ENCODE measurements around the gene MINDY4.
A peak's percentile ranks its signal among the peaks of the same experiment; 100 is the strongest.

MINDY4 gene

DNA sequence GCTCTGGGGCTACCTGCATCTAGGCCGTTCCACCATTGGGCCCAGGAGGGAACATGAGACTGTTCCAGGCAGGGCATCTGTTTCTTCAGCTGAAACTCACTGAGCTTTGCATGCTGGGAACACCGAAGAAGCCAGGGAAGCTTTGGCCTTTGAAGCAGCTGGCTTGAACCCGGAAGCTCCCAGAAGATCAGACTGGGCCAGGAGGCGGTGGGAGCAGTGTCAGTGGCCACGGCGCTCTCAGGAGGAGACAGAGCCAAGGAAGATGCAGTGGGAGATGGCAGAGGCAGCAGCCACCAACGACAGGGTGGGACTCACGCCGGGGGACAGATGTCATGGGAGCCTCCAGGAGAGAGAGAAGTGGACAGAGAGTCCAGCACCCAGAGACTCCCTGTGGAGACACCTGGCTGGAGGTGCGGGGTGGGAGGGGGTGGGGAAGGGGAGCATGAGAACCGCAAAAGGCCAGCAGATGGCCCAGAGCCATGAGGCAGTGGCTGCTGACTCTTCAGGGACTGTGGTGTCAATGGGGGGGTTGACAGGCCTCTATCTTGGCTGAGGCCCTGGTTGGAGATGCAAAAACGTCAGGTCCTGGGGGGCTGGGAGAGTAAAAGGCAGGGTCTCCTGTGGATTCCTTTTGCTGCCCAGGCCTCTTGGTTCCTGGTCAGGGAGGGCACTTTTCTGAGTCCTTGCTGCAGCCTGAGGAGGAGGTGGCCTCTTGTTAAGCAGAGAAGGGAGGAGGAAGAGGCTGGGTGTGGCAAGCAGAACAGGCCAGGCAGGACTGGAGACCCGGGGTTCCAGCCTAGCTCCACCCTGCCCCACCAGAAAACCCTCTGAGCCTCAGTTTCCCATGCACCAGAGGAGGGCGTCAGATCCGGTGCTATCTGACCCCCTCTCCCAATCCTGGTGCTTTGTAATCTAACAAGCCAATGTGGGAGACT, 134.1 kb downstream of the MINDY4 start:
- DNase-seq: no peak

DNA sequence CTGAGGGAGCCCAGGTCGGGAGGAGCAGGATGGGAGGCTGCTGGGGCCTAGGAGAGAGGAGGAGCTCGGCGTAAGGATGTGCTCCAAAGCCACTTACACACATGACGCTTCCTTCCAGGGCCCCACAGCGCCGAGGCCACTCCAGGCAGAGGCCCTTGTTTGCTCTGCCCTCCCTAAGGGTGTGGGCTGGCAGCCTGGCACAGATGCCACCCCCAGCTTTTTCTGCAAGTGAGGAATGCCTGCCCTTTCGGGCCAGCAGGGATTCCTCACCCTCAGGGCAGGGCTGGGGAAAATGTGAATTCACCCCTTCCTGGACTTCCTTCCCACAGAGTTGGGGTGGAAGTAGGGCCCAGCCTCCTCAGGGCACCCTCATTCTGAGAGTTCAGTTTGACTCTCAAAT, 134.8 kb downstream of the MINDY4 start:
- no peak for DNase-seq

DNA sequence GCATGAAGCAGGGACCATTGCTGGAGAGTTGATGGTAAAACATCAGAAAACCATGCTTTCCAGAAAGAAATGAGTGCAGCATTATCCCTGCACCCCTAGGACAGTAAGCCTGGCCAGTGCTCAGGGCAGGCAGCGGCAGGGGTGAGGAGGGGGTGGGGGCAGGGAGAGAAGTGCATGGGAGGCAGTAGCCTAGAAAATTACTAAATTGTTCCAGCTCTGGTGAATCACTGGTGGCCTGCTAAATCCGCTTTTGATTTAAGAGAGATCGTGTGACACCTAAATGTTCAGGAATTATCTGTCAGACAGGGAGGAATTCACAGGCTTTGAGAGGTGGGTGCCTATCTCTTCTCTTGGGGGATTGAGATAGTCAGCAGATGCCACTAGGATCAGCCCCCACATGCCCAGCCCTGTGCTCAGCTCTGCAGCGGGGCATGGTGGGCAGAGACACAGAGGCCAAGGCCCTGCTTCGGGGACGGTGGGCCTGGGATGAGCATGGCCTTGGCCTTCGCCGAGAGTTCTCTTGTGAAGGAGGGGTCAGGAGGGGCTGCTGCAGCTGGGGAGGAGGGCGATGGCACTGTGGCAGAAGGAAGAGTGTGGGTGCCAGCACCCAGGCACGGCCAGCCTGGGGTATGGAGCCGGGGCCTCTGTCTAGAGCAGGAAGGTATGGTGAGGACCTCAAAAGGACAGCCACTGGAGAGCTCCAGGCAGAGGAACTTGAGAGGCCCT, 135.5 kb downstream of the MINDY4 start:
- no peak for DNase-seq

DNA sequence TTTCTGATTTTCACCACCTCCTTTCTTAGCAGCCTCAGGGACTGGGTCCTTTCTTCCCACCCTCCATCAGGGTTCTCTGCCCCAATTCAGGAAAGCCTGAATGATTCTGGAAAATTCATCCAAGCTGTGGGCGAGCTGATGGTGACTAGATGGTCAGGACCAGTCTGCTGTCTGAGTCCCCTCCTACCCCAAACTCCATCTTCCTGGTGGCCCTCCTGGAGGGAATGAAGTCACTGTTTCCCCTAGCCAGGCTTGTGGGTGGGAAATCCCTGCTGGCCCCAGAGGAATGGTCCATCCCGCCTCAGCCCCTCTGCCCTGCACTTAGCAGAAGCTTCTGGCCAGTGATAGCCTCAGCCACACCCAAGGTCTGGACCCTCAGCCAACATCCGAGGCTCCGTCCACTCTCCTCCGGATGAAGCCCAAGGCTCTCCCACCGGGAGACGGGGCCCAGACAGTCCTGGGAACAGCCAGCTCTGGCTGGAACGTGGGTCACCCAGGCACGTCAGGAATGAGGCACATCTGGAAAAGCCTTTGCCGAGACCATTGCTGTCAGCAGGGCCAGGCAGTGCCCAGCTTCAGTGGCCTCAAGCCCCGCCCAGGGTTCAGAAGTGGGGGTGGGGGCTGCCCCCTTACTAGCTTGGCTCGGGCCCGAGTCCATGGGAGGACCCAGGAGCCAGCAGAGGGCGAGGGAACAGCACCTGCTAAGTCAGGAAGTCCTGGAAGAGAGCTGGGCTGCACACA, 136.5 kb downstream of the MINDY4 start:
- DNase-seq: no peak

DNA sequence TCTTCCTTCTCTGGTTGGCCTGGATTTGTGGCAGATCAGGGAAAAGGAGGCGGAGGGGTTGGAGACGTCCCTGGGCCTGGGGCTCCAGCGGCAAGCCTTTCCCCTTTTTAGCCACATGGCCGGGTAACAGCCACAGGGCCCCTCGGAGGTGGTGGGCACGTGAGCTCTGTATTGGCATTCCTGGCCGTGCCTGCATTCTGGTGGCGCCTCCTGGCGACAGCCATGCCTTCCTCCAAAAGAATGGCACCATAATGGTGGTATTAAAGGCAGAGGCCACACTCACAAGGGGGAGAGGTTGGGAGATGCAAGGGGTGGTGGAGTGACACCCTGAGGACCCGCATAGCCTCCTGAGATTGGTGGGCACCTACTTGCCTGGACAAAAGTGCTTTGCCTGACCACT, 137.5 kb downstream of the MINDY4 start:
- no peak for DNase-seq

DNA sequence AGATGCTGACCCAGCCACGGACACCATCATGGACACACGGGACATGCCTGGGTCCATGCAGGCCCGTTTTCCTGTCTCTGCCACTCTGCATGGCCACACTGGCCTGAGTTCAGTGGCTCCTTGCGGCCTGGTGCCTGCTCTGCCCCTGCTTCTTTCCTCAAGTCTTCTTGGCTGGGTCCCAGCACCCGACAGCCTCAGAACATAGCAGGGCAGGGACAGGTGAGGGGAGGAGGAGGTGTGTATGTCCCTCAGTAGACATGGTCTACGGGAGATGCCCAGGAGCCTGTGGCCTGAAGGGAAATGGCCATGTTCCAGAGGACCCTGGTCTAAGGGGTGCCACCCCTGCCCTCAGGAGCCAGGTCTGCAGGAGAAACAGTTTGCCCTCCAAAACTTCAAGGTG, 138.2 kb downstream of the MINDY4 start:
- DNase-seq: no peak

DNA sequence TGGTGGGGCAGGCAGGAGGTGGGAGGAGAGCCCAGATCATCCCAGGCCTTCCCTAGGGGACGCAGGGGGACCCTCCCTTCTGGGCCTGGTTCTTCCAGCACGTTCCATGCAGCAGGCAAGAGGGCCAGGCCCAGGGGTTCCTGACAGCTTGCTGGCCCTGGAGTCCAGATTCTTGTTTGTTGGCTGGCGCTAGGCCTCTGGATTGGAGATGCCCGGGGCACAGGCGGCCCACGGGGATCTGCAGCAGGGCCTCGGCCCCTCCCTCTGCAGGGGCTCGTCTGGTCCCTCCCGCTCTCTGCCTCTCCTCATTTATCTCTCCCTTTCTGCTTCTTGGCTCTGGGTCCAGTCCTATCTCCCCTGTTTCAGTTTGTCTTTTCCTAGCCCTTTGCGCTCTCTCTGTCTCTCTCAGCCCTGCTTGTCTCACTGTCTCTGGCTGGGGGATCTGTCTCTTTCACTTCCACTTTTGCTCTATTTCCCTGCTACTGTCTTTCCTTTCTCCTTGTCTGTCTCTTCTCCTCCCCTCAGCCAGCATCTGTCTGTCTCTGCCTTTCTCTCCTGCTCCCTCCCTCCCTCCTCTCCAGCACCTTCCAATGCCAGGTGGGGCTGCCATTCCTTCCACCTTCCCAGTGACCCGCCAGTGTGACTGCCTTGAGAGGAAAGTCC, 139.3 kb downstream of the MINDY4 start:
- DNase-seq: no peak

DNA sequence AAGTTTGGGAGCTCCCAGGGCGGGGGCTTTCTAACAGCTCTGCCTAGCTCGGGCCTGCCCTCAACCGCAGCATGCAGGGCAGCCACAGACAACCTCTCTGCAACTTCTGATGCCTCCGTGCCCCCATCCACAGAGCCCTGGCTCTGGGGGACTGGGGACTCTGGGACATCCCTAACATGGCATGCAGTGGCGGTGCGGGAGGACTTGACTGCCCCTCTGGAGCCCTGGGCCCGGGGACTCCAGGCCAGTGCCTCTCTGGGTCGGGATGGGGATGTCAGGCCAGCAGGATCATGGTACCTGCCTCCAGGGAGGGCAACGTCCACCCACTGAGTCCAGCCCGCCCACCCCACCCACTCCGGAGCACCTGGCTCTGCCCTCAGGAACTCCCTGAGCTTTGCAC, 139.9 kb downstream of the MINDY4 start:
- no peak for DNase-seq

DNA sequence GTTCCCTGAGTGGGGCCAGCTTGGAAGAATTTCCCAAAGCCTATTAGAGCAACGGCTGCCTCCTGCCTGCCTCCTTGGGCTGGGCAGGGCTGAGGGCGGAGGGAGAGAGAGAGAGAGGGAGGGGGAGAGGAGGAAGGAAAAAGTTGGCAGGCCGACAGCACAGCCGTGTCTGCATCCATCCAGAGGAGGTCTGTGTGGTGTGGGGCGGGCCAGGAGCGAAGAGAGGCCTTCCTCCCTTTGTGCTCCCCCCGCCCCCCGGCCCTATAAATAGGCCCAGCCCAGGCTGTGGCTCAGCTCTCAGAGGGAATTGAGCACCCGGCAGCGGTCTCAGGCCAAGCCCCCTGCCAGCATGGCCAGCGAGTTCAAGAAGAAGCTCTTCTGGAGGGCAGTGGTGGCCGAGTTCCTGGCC, 140.3 kb downstream of the MINDY4 start, which contains the start of gene AQP1:
Gene AQP1 (plus strand): TSS at position 293 of the 409 bp plus-strand sequence. CDS start 57 bp downstream, at position 350.
- DNase-seq: peak; percentile 73

DNA sequence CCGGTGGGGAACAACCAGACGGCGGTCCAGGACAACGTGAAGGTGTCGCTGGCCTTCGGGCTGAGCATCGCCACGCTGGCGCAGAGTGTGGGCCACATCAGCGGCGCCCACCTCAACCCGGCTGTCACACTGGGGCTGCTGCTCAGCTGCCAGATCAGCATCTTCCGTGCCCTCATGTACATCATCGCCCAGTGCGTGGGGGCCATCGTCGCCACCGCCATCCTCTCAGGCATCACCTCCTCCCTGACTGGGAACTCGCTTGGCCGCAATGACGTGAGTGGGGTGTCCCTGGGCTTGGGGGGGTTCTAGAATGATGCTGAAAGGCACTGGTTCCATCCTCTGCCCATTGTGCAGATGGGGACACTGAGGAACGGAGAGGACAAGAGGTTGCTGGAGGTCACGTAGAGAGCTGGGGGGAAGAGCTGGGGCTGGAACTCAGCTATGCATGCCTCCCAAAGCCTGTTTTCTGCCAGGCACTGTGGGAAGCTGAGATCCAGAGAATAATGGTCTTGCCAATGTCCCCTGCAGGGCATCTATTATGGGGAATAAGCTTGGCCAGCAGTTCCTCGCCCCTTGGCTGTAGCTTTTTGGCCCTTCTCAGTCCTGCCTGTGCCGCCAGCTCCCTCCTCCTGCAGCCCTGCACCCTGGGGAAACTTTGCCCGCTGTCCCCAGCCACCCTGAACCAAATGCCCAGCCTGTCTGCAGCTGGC, 141.0 kb downstream of the MINDY4 start:
- DNase-seq: no peak

DNA sequence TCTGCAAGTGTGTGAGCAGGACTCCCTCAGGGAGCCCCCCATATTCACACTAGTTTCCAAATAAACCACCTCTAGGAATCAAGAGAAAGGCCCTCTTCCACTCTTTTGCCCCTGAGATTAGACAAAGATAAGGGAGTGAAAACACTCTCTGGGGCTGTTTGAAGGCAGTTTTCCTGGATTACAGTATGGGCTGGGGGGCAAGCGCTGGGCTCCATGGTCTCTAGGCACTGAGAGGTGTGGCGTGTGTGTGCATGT, 141.4 kb downstream of the MINDY4 start:
- no peak for DNase-seq

DNA sequence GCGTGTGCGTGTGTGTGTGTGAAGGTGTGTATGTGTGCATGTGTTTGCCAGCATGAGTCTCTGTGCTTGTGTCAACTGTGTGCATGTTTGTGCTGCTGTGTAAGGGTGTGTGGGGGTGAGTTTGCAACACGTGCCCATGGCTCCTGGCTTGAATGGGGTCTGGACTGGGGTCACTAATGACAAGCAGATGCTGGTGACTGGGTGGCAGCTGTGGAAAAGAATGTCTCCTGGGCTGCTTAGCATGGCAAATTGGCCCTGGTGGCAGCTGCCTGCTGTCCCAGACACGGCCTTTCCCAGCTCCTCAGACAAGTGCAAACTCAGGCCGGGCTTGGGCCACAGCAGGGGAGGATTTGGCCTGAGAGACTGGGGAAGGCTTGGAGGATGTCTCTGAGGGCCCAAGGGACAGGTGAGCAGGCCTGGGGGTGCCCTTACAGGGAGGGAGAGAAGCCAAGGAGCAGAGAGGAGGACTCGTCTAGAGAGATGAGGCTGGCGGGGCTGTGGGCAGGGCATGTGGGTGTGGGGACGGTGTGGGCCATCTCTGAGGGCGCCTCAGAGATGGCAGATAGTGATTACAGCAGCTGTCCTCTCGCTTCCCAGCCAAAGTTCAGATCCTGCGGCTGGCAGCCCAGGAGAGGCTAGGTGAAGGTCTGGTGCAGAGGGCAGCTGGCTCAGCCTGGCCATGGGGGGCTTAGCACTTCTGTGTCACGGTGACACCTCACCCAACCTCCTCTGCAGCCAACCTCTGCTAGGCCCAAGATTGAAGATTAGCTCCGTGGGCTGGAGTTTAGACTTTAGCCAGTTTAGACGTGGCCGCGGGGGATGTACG, 142.0 kb downstream of the MINDY4 start:
- no peak for DNase-seq

DNA sequence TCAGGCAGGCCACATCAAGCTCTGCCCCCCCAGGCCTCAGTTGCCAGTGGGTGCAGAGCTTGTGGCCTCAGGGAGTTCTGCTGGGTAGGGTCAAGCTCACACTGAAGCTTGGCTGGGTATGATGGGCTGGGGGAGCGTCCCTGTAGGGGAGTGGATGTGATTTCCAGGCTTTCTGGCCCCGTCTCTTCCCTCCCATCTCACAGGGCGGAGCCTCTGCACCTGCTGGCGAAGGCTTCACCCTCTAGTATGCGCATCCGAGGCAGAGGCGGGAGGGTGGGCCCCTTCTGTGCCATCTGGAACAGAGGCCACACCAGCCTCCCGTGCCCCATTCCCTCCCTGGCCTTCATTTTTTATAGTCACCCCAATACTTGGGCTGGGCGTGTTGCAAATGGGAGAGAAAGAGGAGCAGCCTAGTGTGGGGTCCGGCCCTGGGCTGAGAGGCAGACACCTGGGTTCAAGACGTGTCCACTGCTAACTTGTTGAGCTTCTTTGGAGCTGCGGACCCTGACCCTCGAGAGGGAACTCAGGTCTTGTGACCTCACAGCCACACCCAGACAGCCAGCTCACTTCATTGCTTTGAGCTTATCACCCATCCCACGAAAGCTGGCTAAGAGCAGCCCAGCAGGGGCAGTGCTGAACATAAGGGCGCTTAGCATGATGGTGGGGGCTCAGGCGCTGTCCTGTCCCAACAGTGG, 142.8 kb downstream of the MINDY4 start:
- no peak for DNase-seq

DNA sequence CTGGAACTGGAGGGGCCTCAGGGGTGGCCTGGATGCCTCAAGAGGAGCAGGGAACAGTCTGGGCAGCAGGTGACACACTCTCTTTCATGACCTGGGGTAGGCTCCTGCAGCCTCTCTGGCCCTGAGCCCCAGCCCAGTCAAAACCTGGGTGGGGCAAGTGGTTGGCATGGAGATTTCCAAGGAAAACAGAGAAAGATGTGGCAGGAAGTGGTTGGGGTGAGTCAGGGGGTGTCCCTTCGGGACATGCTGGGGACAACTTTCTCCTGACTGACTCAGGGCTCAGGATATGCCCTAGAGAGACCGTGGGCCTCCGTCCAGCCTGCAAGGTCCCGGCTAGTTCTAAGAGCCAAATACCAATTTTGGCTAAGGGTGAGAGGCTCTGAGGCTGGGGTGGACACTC, 143.4 kb downstream of the MINDY4 start:
- no peak for DNase-seq

DNA sequence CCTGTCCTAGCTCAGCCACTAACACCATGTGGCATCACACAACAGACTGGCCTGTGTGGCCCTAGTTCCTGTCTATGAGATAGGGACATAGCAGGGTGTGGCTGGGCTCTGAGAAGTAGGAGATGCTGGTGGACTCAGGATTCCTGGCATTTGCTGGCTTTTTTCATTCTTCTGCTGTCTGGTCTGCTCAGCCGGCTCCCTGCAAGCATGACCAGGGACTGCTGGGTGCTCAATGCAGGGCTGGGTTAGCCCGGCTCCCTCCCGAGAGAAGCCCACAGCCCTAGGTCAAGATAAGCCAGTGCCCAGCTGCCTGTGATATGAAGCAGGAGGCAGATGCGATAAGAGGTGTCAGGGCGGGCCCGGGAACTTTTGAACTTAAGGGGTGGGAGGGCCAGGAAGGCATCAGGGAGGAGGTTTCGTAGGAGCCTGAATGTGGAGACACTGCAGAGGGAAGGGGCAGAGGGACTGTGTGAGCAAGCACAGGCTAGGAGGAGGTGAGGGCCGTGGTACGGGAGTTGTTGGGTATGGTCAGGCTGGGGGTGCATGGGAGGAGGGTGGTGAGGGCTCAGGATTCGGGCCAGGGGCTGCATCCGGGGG, 143.9 kb downstream of the MINDY4 start:
- no peak for DNase-seq

DNA sequence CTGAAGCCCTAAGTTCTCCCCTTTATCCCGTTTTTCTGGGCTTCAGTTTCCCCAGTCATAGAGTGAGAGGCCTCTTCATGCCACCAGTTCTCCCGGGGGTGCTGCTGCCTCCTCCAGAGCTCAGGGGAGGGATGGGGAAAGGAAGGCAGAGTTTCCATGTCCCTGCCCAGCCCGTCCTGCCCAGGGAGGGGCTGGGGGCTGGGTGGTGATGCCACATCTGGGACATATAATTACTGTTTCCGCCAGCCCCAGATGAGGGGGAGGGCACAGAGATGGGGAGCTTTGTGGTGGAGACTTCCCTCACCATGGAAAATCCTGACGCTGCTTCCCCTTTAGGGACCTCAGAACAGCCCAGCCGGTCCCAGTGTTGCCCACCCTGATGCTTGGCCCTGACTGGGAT, 144.5 kb downstream of the MINDY4 start:
- DNase-seq: no peak

DNA sequence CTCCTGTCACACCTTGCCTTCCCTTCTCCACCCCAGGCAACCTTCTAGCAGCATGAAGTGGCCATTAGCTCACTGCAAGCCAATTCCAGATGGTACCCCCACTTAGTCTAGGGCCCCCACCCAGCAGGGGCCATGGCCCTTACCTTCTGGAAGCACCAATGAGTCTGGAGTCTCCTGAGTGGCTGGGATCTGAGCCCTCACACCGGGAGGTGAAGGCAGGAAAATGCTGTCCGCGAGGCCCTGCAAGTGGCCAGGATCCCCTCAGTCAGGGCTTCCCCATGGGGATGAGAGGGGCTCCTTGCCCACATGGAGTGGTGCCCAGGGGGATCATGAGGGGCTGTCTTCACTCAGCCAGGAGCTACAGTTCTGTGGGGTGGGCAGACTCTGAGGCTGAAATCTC, 145.0 kb downstream of the MINDY4 start:
- DNase-seq: no peak

DNA sequence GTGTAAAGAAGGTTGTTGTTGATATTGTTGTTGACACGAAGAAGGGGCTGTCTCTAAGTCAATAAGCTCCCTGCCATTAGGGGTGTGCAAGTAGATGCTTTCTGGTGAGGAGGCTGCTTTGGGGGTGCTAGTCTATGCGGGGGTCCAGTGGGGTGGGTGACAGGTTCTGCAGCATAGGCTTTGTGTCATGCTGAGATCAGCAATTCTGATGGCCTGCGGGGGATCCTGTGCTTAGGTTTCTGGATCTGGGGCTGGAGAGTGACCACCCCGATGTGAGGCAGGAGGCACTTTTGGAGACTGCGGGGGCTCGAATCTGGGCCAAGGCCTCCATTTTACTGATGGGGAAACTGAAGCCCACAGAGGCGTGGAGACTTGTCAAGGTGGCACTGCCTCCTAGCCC, 145.6 kb downstream of the MINDY4 start:
- DNase-seq: no peak

DNA sequence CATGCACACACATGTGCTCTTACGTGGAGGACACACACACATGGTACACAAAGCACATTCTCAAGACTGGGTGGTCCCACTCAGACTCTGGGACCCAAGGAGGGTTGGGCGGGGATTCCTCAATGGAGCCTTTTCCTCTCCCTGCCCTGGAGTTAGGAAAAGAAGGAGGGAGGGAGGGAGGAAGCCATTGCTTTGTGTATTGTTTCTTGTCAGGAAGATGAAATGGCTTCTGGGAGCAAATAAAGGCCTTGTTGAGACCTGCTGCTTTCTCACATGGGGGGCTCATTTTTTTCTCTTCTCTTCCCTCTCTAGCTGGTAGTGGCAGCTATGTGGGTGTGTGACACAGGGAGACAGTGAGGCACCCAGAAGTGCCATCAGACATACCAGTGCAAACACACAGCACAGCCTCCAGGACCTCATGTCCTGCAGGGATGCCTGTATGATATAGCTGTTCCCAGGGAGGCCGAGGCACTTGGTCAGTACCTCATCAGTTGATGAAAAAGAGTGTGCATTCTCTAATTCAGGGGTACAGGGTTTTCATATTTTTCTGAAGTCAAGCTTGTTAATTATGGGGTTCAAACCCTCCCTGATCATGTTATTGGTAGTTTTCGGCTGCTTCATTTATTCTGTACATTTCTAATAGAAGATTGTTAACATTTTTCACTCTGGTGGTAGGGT, 146.1 kb downstream of the MINDY4 start:
- DNase-seq: no peak

DNA sequence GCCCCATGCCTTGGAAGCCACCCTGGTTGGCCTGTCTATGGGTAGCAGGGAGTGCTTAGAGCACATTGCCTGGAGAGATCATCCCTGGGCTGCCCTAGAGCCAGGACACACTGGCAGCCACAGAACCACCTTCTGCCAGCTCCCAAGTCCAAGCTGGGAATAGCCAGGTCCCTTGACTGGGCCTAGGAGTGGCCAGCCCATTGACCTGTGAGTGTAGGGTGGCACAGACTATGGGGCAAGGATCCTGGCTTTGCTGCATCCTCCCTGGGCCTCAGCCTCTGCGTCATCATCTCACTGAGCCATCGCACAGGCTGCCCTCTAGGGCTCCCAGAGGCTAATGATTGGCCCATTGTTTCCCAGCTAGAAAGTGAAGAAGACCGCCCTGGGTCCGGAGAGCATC, 147.5 kb downstream of the MINDY4 start:
- DNase-seq: no peak
